GM18498 (cell line): Measurements from ENCODE around the gene CCDC183.
A peak's percentile ranks its signal among the peaks of the same experiment; 100 is the strongest.
"Not testable (repeated sequence)": the region's sequence is repeated elsewhere in the genome, so short reads cannot be mapped to it uniquely, and the experiment has no call there.

Source experiments
- ATAC-seq: cut with Tn5 transposase; IDR thresholded peaks from one replicate; pipeline ENCODE4 v1.9.1; 2021; ENCODE audit warnings: mild to moderate bottlenecking, moderate library complexity; ENCODE audit not compliant: unreplicated experiment

Gene CCDC183

GRCh38 chr9:136799079-136799853 lies 3.1 kb downstream of the CCDC183 start:
- ATAC-seq, result no peak

DNA sequence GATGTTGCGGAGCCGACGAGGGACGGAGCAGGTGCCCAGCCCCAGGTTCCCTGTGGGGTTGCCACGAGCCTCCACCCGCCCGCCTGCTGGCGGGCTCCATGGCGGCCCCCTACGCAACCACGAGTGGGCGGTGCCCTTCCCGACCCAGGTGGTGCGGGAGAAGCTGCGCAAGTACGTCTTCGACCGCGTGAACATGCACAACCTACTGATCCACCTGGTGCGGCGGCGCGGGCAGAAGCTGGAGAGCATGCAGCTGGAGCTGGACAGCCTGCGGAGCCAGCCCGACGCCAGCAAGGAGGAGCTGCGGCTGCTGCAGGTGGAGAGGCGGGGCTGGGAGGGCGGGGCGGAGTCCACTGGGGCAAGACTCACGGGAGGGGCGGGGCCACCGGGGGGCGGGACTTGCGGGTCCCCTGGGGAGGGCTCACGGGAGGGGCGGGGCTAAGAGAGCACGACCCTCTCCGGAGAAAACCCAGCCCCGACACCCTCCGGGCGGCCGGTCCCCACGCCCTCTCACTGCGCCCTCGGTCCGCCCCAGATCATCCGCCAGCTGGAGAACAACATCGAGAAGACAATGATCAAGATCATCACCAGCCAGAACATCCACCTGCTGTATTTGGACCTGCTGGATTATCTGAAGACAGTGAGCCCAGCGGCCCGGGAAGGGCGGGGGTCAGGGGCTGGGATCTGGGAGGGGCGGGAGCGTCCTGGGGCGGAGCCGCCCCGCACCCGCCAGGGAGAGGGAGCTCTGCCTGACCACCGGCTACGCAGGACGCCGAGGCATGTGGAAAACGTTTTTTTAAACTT lies 3.9 kb downstream of the CCDC183 start:
- peak; percentile 73 for ATAC-seq

- no peak for ATAC-seq
Observed at GRCh38 chr9:136802321-136802720, 6.2 kb downstream of the CCDC183 start.

DNA sequence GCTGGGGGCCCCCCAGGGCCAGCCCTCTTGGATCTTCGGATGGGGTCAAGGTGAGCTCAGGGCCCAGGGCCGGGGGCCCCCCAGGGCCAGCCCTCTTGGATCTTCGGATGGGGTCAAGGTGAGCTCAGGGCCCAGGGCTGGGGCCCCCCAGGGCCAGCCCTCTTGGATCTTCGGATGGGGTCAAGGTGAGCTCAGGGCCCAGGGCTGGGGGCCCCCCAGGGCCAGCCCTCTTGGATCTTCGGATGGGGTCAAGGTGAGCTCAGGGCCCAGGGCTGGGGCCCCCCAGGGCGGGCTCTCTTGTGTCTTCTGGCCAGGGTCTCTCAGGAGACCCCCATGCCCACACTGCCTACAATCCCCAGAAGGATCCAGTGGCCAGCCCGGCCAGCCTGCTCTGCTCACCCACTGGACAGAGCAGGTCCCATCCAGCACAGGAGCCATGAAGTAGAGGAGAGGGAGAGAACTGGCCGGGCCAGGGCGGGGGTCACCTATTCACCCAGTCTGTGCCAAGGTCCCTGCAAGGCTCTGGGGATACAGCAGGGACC lies 6.9 kb downstream of the CCDC183 start:
- ATAC-seq, result not testable (repeated sequence)

DNA sequence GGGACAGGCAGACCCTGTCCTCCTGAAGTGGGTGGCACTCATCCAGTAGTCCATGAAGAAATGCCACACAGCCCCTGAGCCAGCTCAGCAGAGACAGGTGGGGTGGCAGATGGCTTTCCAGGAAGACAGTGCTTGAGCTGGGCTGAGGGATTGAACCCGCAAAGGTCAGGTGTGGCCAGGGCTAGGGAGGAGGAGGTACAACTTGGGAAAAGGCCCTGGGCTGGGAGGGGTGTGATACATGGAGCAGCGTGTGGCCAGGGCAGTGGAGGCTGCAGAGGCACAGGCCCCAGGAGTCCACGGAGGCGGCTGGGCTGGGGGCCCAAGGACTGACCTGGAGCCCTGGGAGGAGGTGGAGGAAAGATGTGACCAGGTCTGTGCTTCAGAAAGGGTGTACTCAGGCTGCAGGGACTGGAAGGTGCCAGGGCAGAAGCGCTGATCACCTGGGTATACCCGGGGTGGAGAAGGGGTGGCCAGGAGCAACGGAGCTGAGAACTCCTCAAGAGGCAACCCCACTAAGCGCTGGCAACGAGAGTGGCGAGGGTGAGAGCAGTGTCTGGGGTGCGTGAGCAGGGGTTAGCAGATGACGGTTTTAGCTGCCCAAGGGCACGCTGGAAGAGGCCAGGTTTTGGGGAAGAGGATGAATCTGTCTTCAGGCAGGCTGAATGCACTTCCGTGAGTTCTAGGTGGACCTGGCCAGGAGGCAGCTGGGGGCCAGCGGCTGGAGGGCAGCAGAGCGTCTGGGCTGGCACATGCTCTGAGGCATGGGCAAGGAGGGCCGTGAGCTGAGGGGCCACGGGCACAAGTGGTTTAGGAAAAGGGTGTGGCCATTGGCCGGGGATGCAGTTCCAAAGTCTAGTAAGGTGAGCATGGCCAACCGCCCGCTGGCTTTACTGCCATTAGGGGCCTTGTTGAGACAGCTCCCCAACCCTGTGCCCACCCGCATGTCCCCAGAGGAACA lies 7.7 kb downstream of the CCDC183 start:
- ATAC-seq, result no peak

- no peak for ATAC-seq
Observed at GRCh38 chr9:136804509-136805206, 8.5 kb downstream of the CCDC183 start.

GRCh38 chr9:136805207-136805740 lies 9.1 kb downstream of the CCDC183 start:
- no peak for ATAC-seq

DNA sequence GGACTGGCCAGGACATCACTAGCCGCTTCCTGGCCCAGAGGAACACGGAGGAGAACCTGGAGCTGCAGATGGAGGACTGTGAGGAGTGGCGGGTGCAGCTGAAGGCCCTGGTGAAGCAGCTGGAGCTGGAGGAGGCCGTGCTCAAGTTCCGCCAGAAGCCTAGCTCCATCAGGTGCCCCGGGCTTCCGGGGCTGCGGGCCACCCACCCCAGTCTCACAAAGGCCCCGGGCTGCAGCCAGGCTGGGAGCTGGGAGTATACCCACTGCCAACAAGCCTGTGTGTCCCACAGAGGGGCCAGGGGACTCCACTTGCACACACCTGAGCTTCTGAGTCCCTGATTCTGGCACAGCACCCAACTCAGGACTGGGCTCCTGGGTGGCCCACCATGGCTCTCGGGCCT lies 9.9 kb downstream of the CCDC183 start:
- no peak for ATAC-seq

GRCh38 chr9:136806631-136807201 lies 10.6 kb downstream of the CCDC183 start:
- ATAC-seq, result no peak

DNA sequence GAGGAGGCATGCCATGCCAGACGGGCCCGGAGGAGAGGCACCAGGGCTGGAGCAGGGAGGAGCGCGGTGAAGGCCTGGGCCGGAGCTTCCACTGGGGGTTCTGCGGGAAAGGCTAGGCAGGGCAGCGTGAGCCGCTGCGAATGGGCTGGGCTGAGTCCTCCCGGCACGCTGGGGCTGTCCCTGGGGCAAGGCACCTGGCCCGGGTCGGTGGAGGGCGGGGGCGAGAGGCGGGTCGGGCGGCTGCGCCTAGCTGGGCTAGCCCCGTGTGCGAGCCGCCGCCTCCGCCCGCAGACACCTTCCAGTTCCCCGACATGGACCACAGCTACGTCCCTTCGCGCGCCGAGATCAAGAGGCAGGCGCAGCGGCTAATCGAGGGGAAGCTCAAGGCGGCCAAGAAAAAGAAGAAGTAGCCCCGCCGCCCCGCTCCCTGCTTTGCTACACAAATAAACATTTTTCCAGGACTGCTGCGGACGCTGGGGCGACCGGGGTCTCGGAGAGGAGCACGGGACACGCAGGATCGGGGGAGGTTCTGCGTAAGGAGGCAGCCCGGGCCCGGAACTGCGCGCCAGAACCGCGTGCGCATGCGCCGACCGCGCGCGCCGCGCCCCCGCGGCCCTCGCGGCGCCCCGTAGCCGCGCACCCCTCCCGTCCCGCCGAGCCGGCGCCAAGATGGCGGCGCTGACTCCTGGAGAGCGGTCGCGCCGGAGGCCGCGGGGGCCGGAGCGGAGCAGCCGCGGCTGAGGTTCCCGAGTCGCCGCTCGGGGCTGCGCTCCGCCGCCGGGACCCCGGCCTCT lies 11.3 kb downstream of the CCDC183 start, which contains the start of gene RABL6:
TSS of gene RABL6 (plus strand) at position 668 of the 794 bp plus-strand sequence. CDS start 249 bp downstream, outside the sequence.
- peak; percentile 80 for ATAC-seq

DNA sequence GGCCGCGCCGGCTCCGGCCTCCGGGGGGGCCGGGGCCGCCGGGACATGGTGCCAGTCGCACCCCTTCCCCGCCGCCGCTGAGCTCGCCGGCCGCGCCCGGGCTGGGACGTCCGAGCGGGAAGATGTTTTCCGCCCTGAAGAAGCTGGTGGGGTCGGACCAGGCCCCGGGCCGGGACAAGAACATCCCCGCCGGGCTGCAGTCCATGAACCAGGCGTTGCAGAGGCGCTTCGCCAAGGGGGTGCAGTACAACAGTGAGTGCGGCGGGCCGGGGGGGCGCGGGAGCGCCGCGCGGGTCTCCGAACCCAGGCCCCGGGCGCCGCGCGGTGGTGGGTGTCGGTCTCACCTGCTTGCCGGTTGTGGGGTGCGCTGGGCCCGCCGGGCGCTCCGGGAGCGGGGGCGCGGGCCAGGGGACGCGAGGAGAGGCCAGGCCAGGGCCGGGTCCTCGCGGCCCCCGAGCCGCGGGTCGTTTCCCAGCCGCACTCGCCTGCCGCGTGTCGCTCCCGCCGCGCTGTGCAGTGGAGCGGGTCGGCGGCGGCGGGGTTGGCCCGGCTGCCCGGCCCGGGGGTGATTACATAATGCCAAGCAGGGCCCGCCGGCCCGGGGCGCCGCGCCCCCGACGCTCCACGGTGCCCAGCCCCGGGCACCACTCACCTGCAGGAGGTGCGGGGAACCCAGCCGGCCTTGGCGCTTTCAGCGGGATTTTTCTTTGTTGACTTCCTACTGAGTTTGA lies 12.1 kb downstream of the CCDC183 start:
- peak; percentile 44 for ATAC-seq

- no peak for ATAC-seq
Observed at GRCh38 chr9:136808806-136809158, 12.6 kb downstream of the CCDC183 start.

DNA sequence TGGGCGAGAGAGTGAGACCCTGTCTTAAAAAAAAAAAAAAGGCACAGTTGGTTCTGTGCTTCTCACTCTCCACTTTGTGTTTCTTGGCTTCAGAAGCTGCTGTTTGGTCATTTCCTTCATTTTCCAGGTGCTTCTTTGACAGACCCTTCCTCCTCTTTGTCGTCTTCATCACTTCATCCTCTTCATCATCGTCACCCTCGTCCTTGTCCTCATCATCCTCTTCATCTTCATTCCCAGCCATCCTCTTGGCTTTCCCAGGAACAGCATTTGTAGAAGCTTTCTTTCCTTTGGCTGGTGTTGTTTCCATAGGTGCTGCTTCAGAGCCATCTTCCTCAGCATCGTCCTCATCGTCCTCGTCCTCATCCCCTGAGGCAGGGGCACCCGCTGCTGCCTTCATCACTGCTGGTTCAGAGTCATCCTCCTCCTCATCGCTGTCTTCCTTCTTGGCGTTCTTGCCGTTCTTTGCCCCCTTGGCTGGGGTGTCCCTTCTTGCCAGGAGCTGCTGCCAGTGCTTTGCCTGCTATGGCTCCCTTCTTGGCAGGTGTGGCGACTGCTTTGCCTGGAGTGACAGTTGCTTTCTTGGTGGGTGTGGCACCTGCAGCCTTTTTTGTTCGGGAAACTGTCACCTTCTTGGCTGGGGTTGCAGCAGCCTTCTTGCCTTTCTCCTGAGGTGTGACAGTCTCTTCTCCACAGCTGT lies 18.7 kb downstream of the CCDC183 start:
- ATAC-seq, result no peak

DNA sequence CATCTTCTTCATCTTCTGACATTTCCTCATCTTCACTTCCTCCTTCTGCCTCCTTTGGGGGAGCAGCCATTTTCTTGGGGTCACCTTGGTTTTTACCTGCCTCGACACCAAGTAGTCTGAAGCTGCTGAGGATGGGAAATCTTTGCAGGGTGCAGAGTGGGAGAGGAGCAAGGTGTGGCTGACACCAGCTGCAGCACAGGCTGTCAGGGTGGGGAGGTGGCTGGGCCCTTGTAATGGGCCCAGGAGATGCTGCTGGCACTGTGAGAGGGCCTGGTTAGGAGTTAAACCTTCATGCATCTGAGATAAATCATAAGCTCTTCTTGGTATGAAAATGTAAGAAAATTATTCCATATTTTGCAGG lies 19.3 kb downstream of the CCDC183 start:
- no peak for ATAC-seq

DNA sequence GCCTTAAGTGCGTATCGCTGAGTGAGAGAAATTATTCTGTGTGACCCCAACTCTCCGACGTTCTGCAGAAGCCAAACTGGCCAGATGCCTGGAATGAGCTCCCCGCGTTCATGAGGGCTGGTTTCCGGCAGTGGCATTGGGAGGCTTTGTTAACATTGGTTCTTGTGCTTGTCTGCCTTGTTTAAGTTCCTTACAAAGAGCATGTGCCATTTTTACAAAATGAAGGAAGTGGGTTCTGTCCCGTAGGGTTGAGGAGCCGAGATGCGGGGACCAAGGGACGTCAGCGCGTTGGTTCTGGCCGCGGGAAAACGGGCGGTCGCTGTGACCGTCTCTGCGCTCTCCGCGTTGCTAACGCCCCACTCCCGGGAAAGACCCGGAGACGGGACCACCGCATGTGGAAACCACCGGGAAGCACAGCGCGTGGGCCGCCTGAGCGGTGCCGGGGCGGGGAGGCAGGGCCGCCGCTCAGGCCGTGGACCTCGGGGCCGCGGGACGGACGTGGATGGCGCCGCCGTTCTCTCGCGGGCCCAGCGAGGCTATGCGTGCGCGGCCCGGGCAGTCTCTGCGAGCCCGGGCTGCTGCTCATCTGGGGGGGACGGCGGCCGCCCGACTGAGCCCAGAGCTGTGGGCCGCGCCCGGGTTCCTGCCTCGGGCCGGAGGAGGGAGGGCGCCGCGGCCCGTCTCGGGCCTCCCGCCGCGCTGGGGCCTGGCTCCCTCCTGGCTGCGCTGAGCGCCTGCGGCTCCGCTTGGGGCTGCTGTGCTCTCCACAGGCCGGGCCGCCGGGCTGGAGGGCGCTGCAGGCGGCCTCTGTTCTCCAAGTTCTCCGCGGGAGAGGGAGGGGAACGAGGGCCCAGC lies 25.1 kb downstream of the CCDC183 start:
- no peak for ATAC-seq

GRCh38 chr9:136821826-136822544 lies 25.8 kb downstream of the CCDC183 start:
- no peak for ATAC-seq
